SK-N-SH (cell line): Measurements from ENCODE around the gene RFX1. TPM values are rescaled to one million over a fixed set of nuclear protein-coding genes. Genes with fewer than 3 reads are reported as not detected.

ENCODE experiments used
- CTCF ChIA-PET: fragments of 300-600, 350-600 bp; formaldehyde crosslinking; extraction: SDS; loops from one replicate; lab custom pipeline; 2021; lab: Yijun Ruan, JAX
- POLR2A ChIA-PET: fragments of 350-600 bp; sonication (Branson Sonifier 250); formaldehyde crosslinking; extraction: SDS; loops from one replicate; lab custom pipeline; 2020; ENCODE audit warnings: antibody characterized with exemption, inconsistent platforms; lab: Yijun Ruan, JAX
- DNase-seq: peaks from one replicate; pipeline ENCODE4 v3.0.0; 2012
- H2AFZ ChIP-seq: fragments of 200-600 bp; sonication (generic); 2 replicates; pipeline ENCODE4 v1.8.1; 2016; ENCODE audit warnings: antibody characterized with exemption, mild to moderate bottlenecking, low read depth
- H3F3A ChIP-seq: fragments of 200-600 bp; sonication (generic); replicated peaks from 2 replicates; pipeline ENCODE3; 2016; ENCODE audit warnings: antibody characterized with exemption, mild to moderate bottlenecking; ENCODE audit not compliant: insufficient read depth
- H3K27ac ChIP-seq, 2 experiments: fragments of 200-500 bp in 1 of 2; fragments of 200-600 bp in 1 of 2; sonication (Bioruptor generic) in 1 of 2; sonication (generic), shearing (Covaris generic) in 1 of 2; 2 replicates each; pipeline versions ENCODE4 v1.5.1 to v1.6.1; 2014 to 2016; ENCODE audit warnings: low read depth in 2 of 2, inconsistent platforms in 1 of 2, low read length in 1 of 2, mild to moderate bottlenecking in 1 of 2, mixed read lengths in 1 of 2
- H3K27me3 ChIP-seq: fragments of 200-600 bp; sonication (generic), shearing (Covaris generic); 2 replicates; pipeline ENCODE4 v1.6.1; 2016; ENCODE audit warnings: mixed run types; ENCODE audit not compliant: insufficient read depth
- H3K36me3 ChIP-seq, 2 experiments: fragments of 200-500 bp in 1 of 2; fragments of 200-600 bp in 1 of 2; sonication (Bioruptor generic) in 1 of 2; sonication (generic) in 1 of 2; replicated peaks in 1 of 2; 2 replicates each; pipeline versions ENCODE3 to v1.5.1; 2014 to 2016; ENCODE audit warnings: low read length in 1 of 2, mild to moderate bottlenecking in 1 of 2; ENCODE audit not compliant: insufficient read depth in 2 of 2, control insufficient read depth in 1 of 2
- H3K4me1 ChIP-seq, 2 experiments: fragments of 200-500 bp in 1 of 2; fragments of 200-600 bp in 1 of 2; sonication (Bioruptor generic) in 1 of 2; sonication (generic), shearing (Covaris generic) in 1 of 2; 2 replicates each; pipeline versions ENCODE4 v1.5.1 to v1.6.1; 2014 to 2016; ENCODE audit warnings: low read depth in 1 of 2, low read length in 1 of 2, mixed run types in 1 of 2; ENCODE audit not compliant: insufficient read depth in 2 of 2, control insufficient read depth in 1 of 2
- H3K4me2 ChIP-seq: fragments of 200-600 bp; sonication (generic), shearing (Covaris generic); 2 replicates; pipeline ENCODE4 v1.6.1; 2017; ENCODE audit warnings: mixed run types
- H3K4me3 ChIP-seq, 2 experiments: fragments of 200-500 bp in 1 of 2; fragments of 200-600 bp in 1 of 2; sonication (Bioruptor generic) in 1 of 2; sonication (generic), shearing (Covaris generic) in 1 of 2; 2 replicates each; pipeline versions ENCODE4 v1.5.1 to v1.8.1; 2014 to 2016; ENCODE audit warnings: low read depth in 2 of 2, inconsistent platforms in 1 of 2, low read length in 1 of 2, mild to moderate bottlenecking in 1 of 2, mixed read lengths in 1 of 2, moderate library complexity in 1 of 2
- H3K79me2 ChIP-seq: fragments of 200-600 bp; sonication (generic); 2 replicates; pipeline ENCODE4 v1.8.1; 2017; ENCODE audit warnings: mild to moderate bottlenecking; ENCODE audit not compliant: insufficient read depth
- H3K9ac ChIP-seq: fragments of 200-600 bp; sonication (generic); 2 replicates; pipeline ENCODE4 v1.6.1; 2017; ENCODE audit warnings: mixed run types
- H3K9me2 ChIP-seq: fragments of 200-600 bp; sonication (generic); 2 replicates; pipeline ENCODE4 v1.6.1; 2017; ENCODE audit warnings: mixed run types
- H3K9me3 ChIP-seq: fragments of 200-600 bp; sonication (generic); 2 replicates; pipeline ENCODE4 v1.6.1; 2017; ENCODE audit warnings: mixed run types, mild to moderate bottlenecking, moderate library complexity
- H4K20me1 ChIP-seq: fragments of 200-600 bp; sonication (generic); 2 replicates; pipeline ENCODE4 v1.6.1; 2017; ENCODE audit warnings: mild to moderate bottlenecking, mixed run types; ENCODE audit not compliant: insufficient read depth
- EP300 ChIP-seq, 2 experiments: IDR thresholded peaks; 2 replicates each; pipeline versions ENCODE4 v1.4.0 to v1.6.1; 2012; ENCODE audit warnings: borderline replicate concordance in 1 of 2, low read depth in 1 of 2, low read length in 1 of 2
- POLR2AphosphoS5 ChIP-seq: IDR thresholded peaks from 2 replicates; pipeline ENCODE4 v1.6.1; 2012; ENCODE audit warnings: low read depth, low read length
- SMC3 ChIP-seq: IDR thresholded peaks from 2 replicates; pipeline ENCODE4 v1.6.1; 2012; ENCODE audit warnings: low read depth, low read length, improper control_type of control experiment
- TCF12 ChIP-seq: IDR thresholded peaks from 2 replicates; pipeline ENCODE4 v1.4.0; 2012
- TEAD4 ChIP-seq: IDR thresholded peaks from 2 replicates; pipeline ENCODE4 v1.4.0; 2012; ENCODE audit warnings: mild to moderate bottlenecking, borderline replicate concordance; ENCODE audit not compliant: insufficient read depth
- WGBS: methylation state at CpG from one replicate; pipeline ENCODE4 v1.1.6; 2017; ENCODE audit warnings: low lambda C conversion rate; 5-methylcytosine and 5-hydroxymethylcytosine counted together
- polyA plus RNA-seq, 3 experiments: library from polyadenylated mRNA; depleted of rRNA; stranded (reverse); fragments of >200 nt; gene quantifications; 2 replicates each; pipeline ENCODE4 v1.2.3, GENCODE V29; 2012
- TF ChIP-seq, protein P1 (sequence below): IDR thresholded peaks from 2 replicates; pipeline ENCODE4; 2012
- TF ChIP-seq, protein P2 (sequence below): fragments of 150-350 bp; IDR thresholded peaks from 2 replicates; pipeline ENCODE4 v1.6.1; 2017; ENCODE audit warnings: antibody characterized with exemption, low read length, low read depth, borderline replicate concordance
- TF ChIP-seq, protein P3 (sequence below): fragments of 200-600 bp; sonication (generic); IDR thresholded peaks from 2 replicates; pipeline ENCODE4 v1.6.1; 2017; ENCODE audit warnings: antibody characterized with exemption, mild to moderate bottlenecking, moderate library complexity

The RFX1 gene
- polyA plus RNA-seq, 1 of the 3 experiments (the other 2 are of a cell fraction): 1.5 TPM

- TF ChIP-seq, protein P1, sequence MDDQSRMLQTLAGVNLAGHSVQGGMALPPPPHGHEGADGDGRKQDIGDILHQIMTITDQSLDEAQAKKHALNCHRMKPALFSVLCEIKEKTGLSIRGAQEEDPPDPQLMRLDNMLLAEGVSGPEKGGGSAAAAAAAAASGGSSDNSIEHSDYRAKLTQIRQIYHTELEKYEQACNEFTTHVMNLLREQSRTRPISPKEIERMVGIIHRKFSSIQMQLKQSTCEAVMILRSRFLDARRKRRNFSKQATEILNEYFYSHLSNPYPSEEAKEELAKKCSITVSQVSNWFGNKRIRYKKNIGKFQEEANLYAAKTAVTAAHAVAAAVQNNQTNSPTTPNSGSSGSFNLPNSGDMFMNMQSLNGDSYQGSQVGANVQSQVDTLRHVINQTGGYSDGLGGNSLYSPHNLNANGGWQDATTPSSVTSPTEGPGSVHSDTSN: no peak
These were observed 9.0 kb downstream of the RFX1 start (continued) for GRCh38 chr19:13996928-13997630.

DNA sequence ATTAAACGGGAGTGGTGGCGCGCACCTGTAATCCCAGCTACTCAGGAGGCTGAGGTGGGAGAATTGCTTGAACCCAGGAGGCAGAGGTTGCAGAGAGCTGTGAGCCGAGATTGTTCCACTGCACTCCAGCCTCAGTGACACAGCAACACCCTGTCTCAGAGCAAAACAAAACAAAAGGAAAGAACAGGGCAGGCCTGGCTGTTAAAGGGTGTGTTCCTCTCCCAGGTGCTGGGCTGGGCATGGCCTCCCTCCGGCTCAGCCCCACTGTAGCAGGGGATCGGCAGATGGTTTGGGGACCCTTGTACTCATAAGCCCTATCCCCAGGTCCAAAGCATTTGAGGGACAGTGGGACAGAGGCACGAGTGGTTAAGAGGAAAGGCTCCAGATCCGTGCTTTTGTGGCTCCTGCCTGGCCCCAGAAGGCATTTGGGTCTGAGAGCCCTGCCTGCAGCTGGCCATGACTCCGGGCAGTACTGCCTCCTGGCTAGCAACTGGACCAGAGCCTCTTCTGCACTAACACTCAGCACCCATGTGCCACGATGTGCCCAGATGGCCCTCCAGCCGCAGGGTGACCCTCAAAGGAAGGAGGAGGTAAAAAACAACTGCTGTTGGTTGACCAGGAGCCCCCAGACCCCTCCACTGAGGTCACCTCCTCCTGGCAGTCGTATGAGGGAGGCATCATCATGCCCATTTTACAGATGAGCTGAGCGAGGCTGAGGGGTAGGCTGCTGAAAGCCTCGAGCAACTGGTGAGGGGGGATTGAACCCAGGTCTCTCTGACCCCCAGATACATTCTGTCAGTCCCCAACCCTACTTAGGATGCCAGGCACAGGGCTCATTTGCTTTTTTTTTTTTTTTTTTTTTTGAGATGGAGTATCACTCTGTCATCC lies 10.0 kb downstream of the RFX1 start:
- H3K4me3 ChIP-seq: no peak overlapping the region
- no peaks in the 10 kb centered on the region for H3K9me2 ChIP-seq
- H3K4me2 ChIP-seq: no peak overlapping the region
- peaks cover 0 to 16% of the 10 kb centered on the region in 2 experiments for H3K36me3 ChIP-seq
- POLR2A ChIA-PET: interaction anchor here (0.6 kb wide), 1 partner anchor 246 kb away, joined by 3 read pairs; no protein-coding TSS in a partner anchor
- H3K4me1 ChIP-seq: peaks cover 0 to 11% of the 10 kb centered on the region in 2 experiments; a peak in 1 of 4 replicates
- CTCF ChIA-PET: interaction anchor here (0.8 to 1.0 kb wide), 2 partner anchors 9 to 36 kb away, joined by 4 read pairs; partner anchors contain the start of gene IL27RA
- 92% methylated on average over 8 of the region's 14 CpGs for WGBS
- TF ChIP-seq, protein P2, sequence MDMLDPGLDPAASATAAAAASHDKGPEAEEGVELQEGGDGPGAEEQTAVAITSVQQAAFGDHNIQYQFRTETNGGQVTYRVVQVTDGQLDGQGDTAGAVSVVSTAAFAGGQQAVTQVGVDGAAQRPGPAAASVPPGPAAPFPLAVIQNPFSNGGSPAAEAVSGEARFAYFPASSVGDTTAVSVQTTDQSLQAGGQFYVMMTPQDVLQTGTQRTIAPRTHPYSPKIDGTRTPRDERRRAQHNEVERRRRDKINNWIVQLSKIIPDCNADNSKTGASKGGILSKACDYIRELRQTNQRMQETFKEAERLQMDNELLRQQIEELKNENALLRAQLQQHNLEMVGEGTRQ: no peak
- TF ChIP-seq SMC3: no peak
- TF ChIP-seq TCF12: no peak
- TF ChIP-seq POLR2AphosphoS5: no peak
- TF ChIP-seq TEAD4: no peak
- TF ChIP-seq EP300 (IDR thresholded peaks at IDR 0.05; ENCODE audit: borderline replicate concordance in 1 of 2, low read depth in 1 of 2, low read length in 1 of 2): no peak
- TF ChIP-seq, protein P3, sequence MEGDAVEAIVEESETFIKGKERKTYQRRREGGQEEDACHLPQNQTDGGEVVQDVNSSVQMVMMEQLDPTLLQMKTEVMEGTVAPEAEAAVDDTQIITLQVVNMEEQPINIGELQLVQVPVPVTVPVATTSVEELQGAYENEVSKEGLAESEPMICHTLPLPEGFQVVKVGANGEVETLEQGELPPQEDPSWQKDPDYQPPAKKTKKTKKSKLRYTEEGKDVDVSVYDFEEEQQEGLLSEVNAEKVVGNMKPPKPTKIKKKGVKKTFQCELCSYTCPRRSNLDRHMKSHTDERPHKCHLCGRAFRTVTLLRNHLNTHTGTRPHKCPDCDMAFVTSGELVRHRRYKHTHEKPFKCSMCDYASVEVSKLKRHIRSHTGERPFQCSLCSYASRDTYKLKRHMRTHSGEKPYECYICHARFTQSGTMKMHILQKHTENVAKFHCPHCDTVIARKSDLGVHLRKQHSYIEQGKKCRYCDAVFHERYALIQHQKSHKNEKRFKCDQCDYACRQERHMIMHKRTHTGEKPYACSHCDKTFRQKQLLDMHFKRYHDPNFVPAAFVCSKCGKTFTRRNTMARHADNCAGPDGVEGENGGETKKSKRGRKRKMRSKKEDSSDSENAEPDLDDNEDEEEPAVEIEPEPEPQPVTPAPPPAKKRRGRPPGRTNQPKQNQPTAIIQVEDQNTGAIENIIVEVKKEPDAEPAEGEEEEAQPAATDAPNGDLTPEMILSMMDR: no peak
- H3K27me3 ChIP-seq: no peaks in the 10 kb centered on the region
- peaks cover 6% of the 10 kb centered on the region; the same call in 1 of the 2 replicates for H3K79me2 ChIP-seq
- H3K27ac ChIP-seq: no peak overlapping the region; a peak in 1 of 4 replicates
- peaks cover 10% of the 10 kb centered on the region; the same call in 1 of the 2 replicates for H3K9me3 ChIP-seq
- no peaks in the 10 kb centered on the region for H3F3A ChIP-seq
- H4K20me1 ChIP-seq: no peaks in the 10 kb centered on the region
- H2AFZ ChIP-seq: no peak overlapping the region
- DNase-seq: no peak
- no peak overlapping the region for H3K9ac ChIP-seq
